NCI-H510A treated with DMSO at 0.1 percent for 48 hours (cell line): ENCODE data around the gene TMEM129.

Experiments
- DNase-seq: peaks from one replicate; lab custom pipeline; 2025; lab: John Stamatoyannopoulos, UW

The TMEM129 gene

GRCh38 chr4:1744552-1744951, 23.4 kb upstream of the TMEM129 start:
- no peak for DNase-seq

- DNase-seq = no peak
Measured at GRCh38 chr4:1743975-1744374, 22.9 kb upstream of the TMEM129 start.

- no peak for DNase-seq
Measured at GRCh38 chr4:1743551-1743950, 22.4 kb upstream of the TMEM129 start.

GRCh38 chr4:1741208-1741607, 20.1 kb upstream of the TMEM129 start:
- DNase-seq = no peak

GRCh38 chr4:1740021-1740545, 19.0 kb upstream of the TMEM129 start:
- no peak for DNase-seq

GRCh38 chr4:1739358-1739757, 18.2 kb upstream of the TMEM129 start:
- DNase-seq = no peak

GRCh38 chr4:1738410-1738809, 17.3 kb upstream of the TMEM129 start:
- DNase-seq = no peak

GRCh38 chr4:1737666-1738065, 16.5 kb upstream of the TMEM129 start:
- DNase-seq = no peak

GRCh38 chr4:1736812-1737211, 15.7 kb upstream of the TMEM129 start:
- no peak for DNase-seq

GRCh38 chr4:1735215-1735614, 14.1 kb upstream of the TMEM129 start:
- DNase-seq = no peak

GRCh38 chr4:1732911-1733310, 11.8 kb upstream of the TMEM129 start:
- no peak for DNase-seq

GRCh38 chr4:1731180-1731579, 10.1 kb upstream of the TMEM129 start:
- no peak for DNase-seq

GRCh38 chr4:1730532-1731135, 9.5 kb upstream of the TMEM129 start:
- no peak for DNase-seq

GRCh38 chr4:1728061-1728980, 7.2 kb upstream of the TMEM129 start:
- DNase-seq = no peak

GRCh38 chr4:1727117-1728031, 6.3 kb upstream of the TMEM129 start:
- DNase-seq = no peak

- DNase-seq = peak; percentile 63
Measured at GRCh38 chr4:1726146-1726934, 5.2 kb upstream of the TMEM129 start.

- no peak for DNase-seq
Measured at GRCh38 chr4:1725521-1725920, 4.4 kb upstream of the TMEM129 start.

- DNase-seq = no peak
Measured at GRCh38 chr4:1723131-1723801, 2.1 kb upstream of the TMEM129 start.

GRCh38 chr4:1722551-1723118, 1.5 kb upstream of the TMEM129 start:
- DNase-seq = no peak
